Activated CD8-positive, alpha-beta T cell treated with anti-CD3 and anti-CD28 coated beads, Interleukin-2, amount 10 ng/mL, durations not matched to agents 7 days and 5 days (primary cell): ENCODE results near the gene THSD1. TPM values are rescaled to one million over a fixed set of nuclear protein-coding genes. Genes with fewer than 3 reads are reported as not detected.
"Not testable (repeated sequence)": the region's sequence is repeated elsewhere in the genome, so short reads cannot be mapped to it uniquely, and the experiment has no call there.

Source experiments
- ATAC-seq: fragments of 150-1000 bp; cut with Tn5 transposase; one replicate; pipeline ENCODE4 v1.10.0; 2021; ENCODE audit warnings: moderate library complexity
- CTCF ChIA-PET: fragments of 350-600 bp; sonication (Branson Sonifier 250); formaldehyde crosslinking; loops from one replicate; lab custom pipeline; 2021; ENCODE audit warnings: antibody characterized with exemption; lab: Charles Lee
- POLR2A ChIA-PET: fragments of 350-600 bp; sonication (Branson Sonifier 250); formaldehyde crosslinking; loops from one replicate; lab custom pipeline; 2021; ENCODE audit warnings: antibody characterized with exemption; lab: Charles Lee
- DNase-seq: peaks from one replicate; pipeline ENCODE4 v3.0.0-alpha.2; 2020
- H3K27ac Mint-ChIP-seq: one replicate; pipeline ENCODE4 v1.8.0; 2021; ENCODE audit warnings: mild to moderate bottlenecking, mixed read lengths
- H3K27me3 Mint-ChIP-seq: one replicate; pipeline ENCODE4 v1.8.0; 2021; ENCODE audit warnings: low read depth, mixed read lengths
- H3K36me3 Mint-ChIP-seq: one replicate; pipeline ENCODE4 v1.8.0; 2021; ENCODE audit warnings: low read depth, mixed read lengths
- H3K4me1 Mint-ChIP-seq: one replicate; pipeline ENCODE4 v1.8.0; 2021; ENCODE audit warnings: low read depth, mixed read lengths
- H3K4me3 Mint-ChIP-seq: one replicate; pipeline ENCODE4 v1.8.0; 2021; ENCODE audit warnings: mild to moderate bottlenecking, mixed read lengths
- H3K9me3 Mint-ChIP-seq: one replicate; pipeline ENCODE4 v1.8.0; 2022; ENCODE audit warnings: mixed read lengths; ENCODE audit not compliant: insufficient read depth
- total RNA-seq, 2 experiments: library from RNA; stranded (reverse); gene quantifications; one replicate each; pipeline ENCODE4 v1.2.3, GENCODE V29; 2021

Gene THSD1
- total RNA-seq, 2 experiments from 2014 or later, result 0.08 to 0.16 TPM

- H3K4me1 Mint-ChIP-seq, result peaks cover 24% of the 10 kb centered on the region
- ATAC-seq, DNase-seq, H3K27ac Mint-ChIP-seq, H3K36me3 Mint-ChIP-seq, POLR2A ChIA-PET, H3K9me3 Mint-ChIP-seq, H3K4me3 Mint-ChIP-seq: not testable (repeated sequence)
- CTCF ChIA-PET, result interaction anchor here (1.6 kb wide), 1 partner anchor 43 kb away, joined by 4 read pairs; the partner anchor contains the start of gene VPS36
- peaks cover 18% of the 10 kb centered on the region for H3K27me3 Mint-ChIP-seq
These were observed 1.5 kb upstream of the THSD1 start for GRCh38 chr13:52407436-52407835.

- ChIA-PET CTCF (no interaction called here), POLR2A (no interaction called here)
- no peak for ATAC-seq
- Mint-ChIP-seq H3K27me3 (peaks cover 20% of the 10 kb centered on the region), H3K4me1 (peaks cover 24% of the 10 kb centered on the region), H3K36me3 (peaks cover 3% of the 10 kb centered on the region), H3K27ac (no peak overlapping the region), H3K4me3 (peak overlapping the region; percentile 36), H3K9me3 (no peaks in the 10 kb centered on the region)
- DNase-seq, result no peak
These were observed 657 bp upstream of the THSD1 start for GRCh38 chr13:52406629-52407028.

- H3K4me3 Mint-ChIP-seq, result peak overlapping the region; percentile 60
- no peaks in the 10 kb centered on the region for H3K36me3 Mint-ChIP-seq
- H3K9me3 Mint-ChIP-seq, result no peaks in the 10 kb centered on the region
- H3K27me3 Mint-ChIP-seq, result peaks cover 20% of the 10 kb centered on the region
- CTCF ChIA-PET, result interaction anchor here (1.0 to 2.2 kb wide), 2 partner anchors 44 to 45 kb away, joined by 4 to 7 read pairs; partner anchors contain the start of gene VPS36
- peaks cover 24% of the 10 kb centered on the region for H3K4me1 Mint-ChIP-seq
- DNase-seq (no peak), ATAC-seq (no peak)
- POLR2A ChIA-PET, result interaction anchor here (0.5 kb wide), 1 partner anchor 45 kb away, joined by 3 read pairs; the partner anchor contains the start of gene VPS36
- no peak overlapping the region for H3K27ac Mint-ChIP-seq
These were observed 604 bp downstream of the THSD1 start for GRCh38 chr13:52405369-52405766.

- DNase-seq (no peak), ATAC-seq (no peak)
- no peak overlapping the region for H3K27ac Mint-ChIP-seq
- ChIA-PET POLR2A (no interaction called here), CTCF (interaction anchor here (1.5 kb wide), 1 partner anchor 51 kb away, joined by 4 read pairs; no protein-coding TSS in a partner anchor)
- peaks cover 22% of the 10 kb centered on the region for H3K27me3 Mint-ChIP-seq
- peaks cover 9% of the 10 kb centered on the region for H3K4me1 Mint-ChIP-seq
- H3K9me3 Mint-ChIP-seq, result no peaks in the 10 kb centered on the region
- no peaks in the 10 kb centered on the region for H3K36me3 Mint-ChIP-seq
- no peak overlapping the region for H3K4me3 Mint-ChIP-seq
These were observed 6.3 kb downstream of the THSD1 start for GRCh38 chr13:52399708-52400107.

- H3K4me3 Mint-ChIP-seq, result no peak overlapping the region
- no peak for ATAC-seq
- peaks cover 16% of the 10 kb centered on the region for H3K27me3 Mint-ChIP-seq
- DNase-seq, result no peak
- H3K36me3 Mint-ChIP-seq, result no peaks in the 10 kb centered on the region
- POLR2A ChIA-PET, result no interaction called here
- no peaks in the 10 kb centered on the region for H3K9me3 Mint-ChIP-seq
- CTCF ChIA-PET, result interaction anchor here (1.5 kb wide), 1 partner anchor 52 kb away, joined by 4 read pairs; no protein-coding TSS in a partner anchor
- H3K4me1 Mint-ChIP-seq, result peaks cover 2% of the 10 kb centered on the region
- no peak overlapping the region for H3K27ac Mint-ChIP-seq
These were observed 6.9 kb downstream of the THSD1 start for GRCh38 chr13:52399046-52399445.

- no peak for ATAC-seq
- H3K4me3 Mint-ChIP-seq, result no peak overlapping the region
- no peak for DNase-seq
- no peaks in the 10 kb centered on the region for H3K36me3 Mint-ChIP-seq
- H3K4me1 Mint-ChIP-seq, result no peaks in the 10 kb centered on the region
- H3K27me3 Mint-ChIP-seq, result peaks cover 9% of the 10 kb centered on the region
- CTCF ChIA-PET, result interaction anchor here (1.1 kb wide), 1 partner anchor 55 kb away, joined by 3 read pairs; no protein-coding TSS in a partner anchor
- POLR2A ChIA-PET, result no interaction called here
- no peaks in the 10 kb centered on the region for H3K9me3 Mint-ChIP-seq
- H3K27ac Mint-ChIP-seq, result no peak overlapping the region
These were observed 10.3 kb downstream of the THSD1 start for GRCh38 chr13:52395704-52396103.

GRCh38 chr13:52394586-52394985, 11.4 kb downstream of the THSD1 start:
- no peaks in the 10 kb centered on the region for H3K4me1 Mint-ChIP-seq
- CTCF ChIA-PET, result no interaction called here
- peaks cover 7% of the 10 kb centered on the region for H3K27me3 Mint-ChIP-seq
- no peaks in the 10 kb centered on the region for H3K9me3 Mint-ChIP-seq
- DNase-seq (no peak), ATAC-seq (no peak)
- POLR2A ChIA-PET, result no interaction called here
- H3K4me3 Mint-ChIP-seq, result no peak overlapping the region
- H3K27ac Mint-ChIP-seq, result no peak overlapping the region
- H3K36me3 Mint-ChIP-seq, result no peaks in the 10 kb centered on the region

- H3K27me3 Mint-ChIP-seq, result peaks cover 7% of the 10 kb centered on the region
- ATAC-seq, result no peak
- no peak overlapping the region for H3K27ac Mint-ChIP-seq
- no peak overlapping the region for H3K4me3 Mint-ChIP-seq
- no peaks in the 10 kb centered on the region for H3K4me1 Mint-ChIP-seq
- POLR2A ChIA-PET, result no interaction called here
- no peaks in the 10 kb centered on the region for H3K36me3 Mint-ChIP-seq
- no peak for DNase-seq
- no peaks in the 10 kb centered on the region for H3K9me3 Mint-ChIP-seq
- CTCF ChIA-PET, result no interaction called here
These were observed 12.2 kb downstream of the THSD1 start for GRCh38 chr13:52393572-52394357.

- Mint-ChIP-seq H3K9me3 (no peaks in the 10 kb centered on the region), H3K4me3 (no peak overlapping the region), H3K27ac (no peak overlapping the region), H3K4me1 (no peaks in the 10 kb centered on the region), H3K27me3 (no peaks in the 10 kb centered on the region), H3K36me3 (no peaks in the 10 kb centered on the region)
- ChIA-PET CTCF (interaction anchor here (1.3 kb wide), 1 partner anchor 62 kb away, joined by 3 read pairs; the partner anchor contains the start of gene VPS36), POLR2A (no interaction called here)
- no peak for DNase-seq
- ATAC-seq, result no peak
These were observed 18.3 kb downstream of the THSD1 start for GRCh38 chr13:52387721-52388120.

GRCh38 chr13:52385870-52386269, 20.1 kb downstream of the THSD1 start:
- Mint-ChIP-seq H3K4me1 (no peaks in the 10 kb centered on the region), H3K36me3 (no peaks in the 10 kb centered on the region), H3K9me3 (no peaks in the 10 kb centered on the region), H3K4me3 (no peak overlapping the region), H3K27me3 (no peaks in the 10 kb centered on the region), H3K27ac (no peak overlapping the region)
- ChIA-PET CTCF (no interaction called here), POLR2A (no interaction called here)
- DNase-seq (no peak), ATAC-seq (no peak)

- DNase-seq (no peak), ATAC-seq (no peak)
- H3K4me3 Mint-ChIP-seq, result no peak overlapping the region
- H3K9me3 Mint-ChIP-seq, result no peaks in the 10 kb centered on the region
- no peaks in the 10 kb centered on the region for H3K4me1 Mint-ChIP-seq
- H3K27ac Mint-ChIP-seq, result no peak overlapping the region
- POLR2A ChIA-PET, result interaction anchor here (0.5 kb wide), 1 partner anchor 14 kb away, joined by 3 read pairs; no protein-coding TSS in a partner anchor
- CTCF ChIA-PET, result no interaction called here
- H3K27me3 Mint-ChIP-seq, result no peaks in the 10 kb centered on the region
- no peaks in the 10 kb centered on the region for H3K36me3 Mint-ChIP-seq
These were observed 22.6 kb downstream of the THSD1 start for GRCh38 chr13:52383366-52383765.

- Mint-ChIP-seq H3K27ac (no peak overlapping the region), H3K27me3 (no peaks in the 10 kb centered on the region), H3K36me3 (no peaks in the 10 kb centered on the region), H3K4me1 (no peaks in the 10 kb centered on the region), H3K9me3 (no peaks in the 10 kb centered on the region), H3K4me3 (no peak overlapping the region)
- DNase-seq (no peak), ATAC-seq (no peak)
- ChIA-PET CTCF (no interaction called here), POLR2A (no interaction called here)
These were observed 27.7 kb downstream of the THSD1 start for GRCh38 chr13:52378312-52378711.
